ENCODE results near the gene RRAGD.

- no peak for TF ChIP-seq CTCF (IDR thresholded peaks at IDR 0.05)
- TF ChIP-seq ZFX (IDR thresholded peaks at IDR 0.05; ENCODE audit: borderline replicate concordance), result no peak
Measured at GRCh38 chr6:89454300-89454699, 42.2 kb upstream of the RRAGD start.
